Measurements from ENCODE around the gene CARS1. TPM values are rescaled to one million over a fixed set of nuclear protein-coding genes. Genes with fewer than 3 reads are reported as not detected.
A peak's percentile ranks its signal among the peaks of the same experiment; 100 is the strongest.

Gene CARS1
- total RNA-seq, 6 donors from 2014 or later: 28.9 to 54.1 (median 43.0) TPM

- peak overlapping the region in 1 of 4 donors; percentile 10 for H3K27ac ChIP-seq
- peaks cover 0 to 5% (median 0%) of the 10 kb centered on the region in 4 donors for H3K4me1 ChIP-seq
- H3K9me3 ChIP-seq: no peaks in the 10 kb centered on the region
- peaks cover 9 to 60% (median 52%) of the 10 kb centered on the region in 4 donors for H3K36me3 ChIP-seq
- DNase-seq (peak; percentile 61 to 77), ATAC-seq (ENCODE audit: low FRiP score in 2 of 2) (no peak)
- H3K4me3 ChIP-seq: no peak overlapping the region
- TF ChIP-seq EP300 (IDR thresholded peaks at IDR 0.05) (no peak), POLR2A (IDR thresholded peaks at IDR 0.05) (no peak), POLR2AphosphoS5 (IDR thresholded peaks at IDR 0.05) (no peak), CTCF (IDR thresholded peaks at IDR 0.05) (no peak)
- WGBS, 2 donors: 68 to 75% methylated on average over 16 to 17 of the region's 17 CpGs
- no peaks in the 10 kb centered on the region for H3K27me3 ChIP-seq
Measured at GRCh38 chr11:3000032-3000961, 56.9 kb downstream of the CARS1 start.

DNA sequence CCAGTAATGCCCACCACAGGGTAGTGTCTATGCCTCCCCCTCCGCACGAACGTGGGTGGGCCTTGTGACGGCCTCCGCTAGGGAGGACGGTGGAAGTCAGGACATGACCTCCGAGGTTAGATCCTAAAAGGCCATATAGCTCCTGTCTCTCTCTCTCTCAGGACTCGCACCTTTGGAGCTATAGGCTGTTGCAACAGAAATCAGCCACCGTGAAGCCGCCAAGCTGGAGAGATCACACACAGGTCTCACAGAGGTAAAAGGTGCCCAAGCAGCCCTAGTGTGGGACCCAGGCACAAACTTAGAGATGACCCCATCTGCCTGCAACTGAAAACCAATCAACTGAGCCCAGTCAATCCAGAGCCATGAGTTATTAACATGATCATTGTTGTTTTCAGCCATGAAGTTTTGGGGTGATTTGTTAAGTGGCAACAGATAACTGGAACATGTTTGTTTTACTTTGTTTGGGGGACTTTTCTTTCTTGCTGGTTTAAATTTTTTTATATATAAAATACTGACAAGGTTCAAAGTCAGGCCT lies 57.7 kb downstream of the CARS1 start:
- ATAC-seq (ENCODE audit: low FRiP score in 2 of 2): no peak
- 88 to 98% methylated on average over 10 of the region's 10 CpGs for WGBS, 2 donors
- Histone ChIP-seq H3K9me3 (no peaks in the 10 kb centered on the region), H3K27me3 (no peaks in the 10 kb centered on the region), H3K36me3 (peaks cover 9 to 53% (median 50%) of the 10 kb centered on the region in 4 donors), H3K27ac (no peak overlapping the region), H3K4me1 (peaks cover 0 to 5% (median 0%) of the 10 kb centered on the region in 4 donors), H3K4me3 (no peak overlapping the region)
- no peak for DNase-seq
- TF ChIP-seq POLR2AphosphoS5 (IDR thresholded peaks at IDR 0.05) (no peak), EP300 (IDR thresholded peaks at IDR 0.05) (no peak), CTCF (IDR thresholded peaks at IDR 0.05) (no peak)

- H3K4me3 ChIP-seq: no peak overlapping the region
- H3K4me1 ChIP-seq: peaks cover 0 to 5% (median 0%) of the 10 kb centered on the region in 4 donors
- WGBS, 2 donors: 75 to 84% methylated on average over 6 of the region's 7 CpGs
- ATAC-seq (ENCODE audit: low FRiP score in 2 of 2) (no peak), DNase-seq (no peak)
- H3K27ac ChIP-seq: no peak overlapping the region
- no peaks in the 10 kb centered on the region for H3K27me3 ChIP-seq
- TF ChIP-seq POLR2AphosphoS5 (IDR thresholded peaks at IDR 0.05): no peak
- no peak for TF ChIP-seq POLR2A (IDR thresholded peaks at IDR 0.05)
- TF ChIP-seq EP300 (IDR thresholded peaks at IDR 0.05): no peak
- TF ChIP-seq CTCF (IDR thresholded peaks at IDR 0.05): no peak
- peaks cover 9 to 41% (median 37%) of the 10 kb centered on the region in 4 donors for H3K36me3 ChIP-seq
- H3K9me3 ChIP-seq: no peaks in the 10 kb centered on the region
Measured at GRCh38 chr11:2998073-2998850, 59.0 kb downstream of the CARS1 start.

DNA sequence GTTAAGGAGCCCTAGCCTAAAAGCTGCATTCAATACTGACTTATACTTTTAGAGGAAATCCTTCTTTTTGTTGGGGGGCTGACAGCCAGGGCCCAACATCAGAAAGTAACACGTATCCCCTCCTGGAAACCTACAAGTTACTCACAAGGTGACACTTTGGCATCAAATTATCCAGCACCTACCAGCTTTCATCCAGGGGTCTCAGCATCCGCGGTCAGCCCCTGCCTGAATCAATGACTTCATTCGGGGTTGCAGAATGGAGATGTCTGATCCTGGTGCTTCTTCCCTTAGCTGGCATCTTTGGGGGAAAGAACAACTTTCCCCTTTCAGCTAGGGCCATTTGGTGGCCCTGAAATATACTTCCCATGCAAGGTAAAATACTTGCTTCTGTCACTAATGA lies 59.8 kb downstream of the CARS1 start:
- TF ChIP-seq POLR2A (IDR thresholded peaks at IDR 0.05): no peak
- TF ChIP-seq CTCF (IDR thresholded peaks at IDR 0.05): no peak
- TF ChIP-seq EP300 (IDR thresholded peaks at IDR 0.05): no peak
- TF ChIP-seq POLR2AphosphoS5 (IDR thresholded peaks at IDR 0.05): no peak
- no peaks in the 10 kb centered on the region for H3K27me3 ChIP-seq
- H3K4me1 ChIP-seq: peaks cover 4 to 7% (median 5%) of the 10 kb centered on the region in 4 donors
- H3K9me3 ChIP-seq: no peaks in the 10 kb centered on the region
- no peak for DNase-seq
- H3K36me3 ChIP-seq: peaks cover 9 to 32% (median 28%) of the 10 kb centered on the region in 4 donors
- WGBS, 2 donors: 89 to 98% methylated on average over 4 of the region's 4 CpGs
- no peak overlapping the region for H3K4me3 ChIP-seq
- ATAC-seq (ENCODE audit: low FRiP score in 2 of 2): no peak
- H3K27ac ChIP-seq: no peak overlapping the region
